GM18861 (cell line): ENCODE data around the gene CLEC2A.
"Not testable (repeated sequence)": the region's sequence is repeated elsewhere in the genome, so short reads cannot be mapped to it uniquely, and the experiment has no call there.

Experiments used
- ATAC-seq: cut with Tn5 transposase; IDR thresholded peaks from one replicate; pipeline ENCODE4 v1.9.1; 2021; ENCODE audit not compliant: unreplicated experiment

CLEC2A gene, protein sequence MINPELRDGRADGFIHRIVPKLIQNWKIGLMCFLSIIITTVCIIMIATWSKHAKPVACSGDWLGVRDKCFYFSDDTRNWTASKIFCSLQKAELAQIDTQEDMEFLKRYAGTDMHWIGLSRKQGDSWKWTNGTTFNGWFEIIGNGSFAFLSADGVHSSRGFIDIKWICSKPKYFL

DNA sequence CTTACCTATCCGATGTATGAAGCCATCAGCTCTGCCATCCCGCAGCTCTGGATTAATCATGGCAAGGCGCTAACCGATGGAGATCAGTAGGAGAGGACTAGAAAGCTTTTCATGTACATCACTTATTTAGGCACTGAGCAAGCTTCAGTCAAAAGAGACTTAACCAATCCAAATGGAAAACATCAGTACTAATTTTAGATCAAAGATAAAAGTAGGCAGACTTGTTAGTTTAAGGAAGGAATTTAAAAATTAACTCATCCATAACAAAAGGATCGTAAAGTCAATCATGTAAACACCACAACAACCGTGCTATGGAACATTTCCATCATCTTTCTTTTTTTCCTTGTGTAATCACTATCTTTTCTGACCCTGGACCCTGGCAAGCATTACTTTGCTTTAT lies at the start of gene CLEC2A:
TSS of gene CLEC2A (minus strand) at position 101 of the 400 bp plus-strand sequence. CDS start at position 60, 41 bp downstream.
- ATAC-seq = no peak

DNA sequence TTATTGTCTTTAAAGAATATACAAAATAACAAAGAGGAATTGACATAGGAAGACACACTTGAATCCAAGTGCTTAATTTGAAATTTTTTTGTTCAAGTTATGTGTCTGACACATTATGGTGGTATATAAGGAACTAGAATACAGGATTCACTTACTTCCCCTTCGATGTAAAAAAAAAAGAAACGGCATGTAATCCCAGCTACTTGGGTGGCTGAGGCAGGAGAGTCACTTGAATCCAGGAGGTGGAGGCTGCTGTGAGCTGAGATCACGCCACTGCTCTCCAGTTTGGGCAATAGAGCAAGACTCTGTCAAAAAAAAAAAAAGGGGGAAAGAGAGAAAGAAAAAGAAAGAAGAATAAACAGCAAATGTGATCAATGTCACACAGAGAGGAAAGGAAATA lies 48.0 kb upstream of the CLEC2A start:
- no peak for ATAC-seq

DNA sequence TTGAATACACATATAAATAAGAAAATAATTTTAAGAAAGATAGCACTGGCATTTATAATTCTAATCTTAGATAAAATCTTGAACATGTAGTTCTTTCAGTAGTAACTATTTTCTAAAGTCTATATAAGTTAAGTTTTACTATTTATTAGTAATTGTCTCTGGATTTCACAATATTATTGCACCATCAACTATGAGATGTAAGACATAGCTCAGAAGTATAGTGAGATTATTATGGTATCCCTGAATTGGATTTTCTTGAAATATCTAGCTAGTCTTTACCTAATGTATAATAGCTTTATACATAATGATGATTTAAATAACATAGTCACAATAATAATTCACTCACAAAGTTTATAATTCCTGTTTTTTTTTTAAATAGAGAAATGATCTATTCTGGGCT lies 45.7 kb upstream of the CLEC2A start:
- ATAC-seq = no peak

DNA sequence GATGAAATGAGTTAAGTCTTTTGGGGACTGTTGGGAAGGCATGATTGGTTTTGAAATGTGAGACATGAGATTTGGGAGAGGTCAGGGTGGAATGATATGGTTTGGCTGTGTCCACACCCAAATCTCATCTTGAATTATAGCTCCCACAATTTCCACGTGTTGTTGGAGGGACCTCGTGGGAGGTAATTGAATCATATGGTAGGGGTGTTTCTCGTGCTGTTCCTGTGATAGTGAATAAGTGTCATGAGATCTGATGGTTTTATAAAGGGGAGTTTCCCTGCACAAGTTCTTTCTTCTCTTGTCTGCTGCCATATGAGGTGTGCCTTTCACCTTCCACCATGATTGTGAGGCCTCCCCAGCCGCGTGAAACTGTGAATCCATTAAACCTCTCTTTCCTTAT lies 44.5 kb upstream of the CLEC2A start:
- ATAC-seq = not testable (repeated sequence)

DNA sequence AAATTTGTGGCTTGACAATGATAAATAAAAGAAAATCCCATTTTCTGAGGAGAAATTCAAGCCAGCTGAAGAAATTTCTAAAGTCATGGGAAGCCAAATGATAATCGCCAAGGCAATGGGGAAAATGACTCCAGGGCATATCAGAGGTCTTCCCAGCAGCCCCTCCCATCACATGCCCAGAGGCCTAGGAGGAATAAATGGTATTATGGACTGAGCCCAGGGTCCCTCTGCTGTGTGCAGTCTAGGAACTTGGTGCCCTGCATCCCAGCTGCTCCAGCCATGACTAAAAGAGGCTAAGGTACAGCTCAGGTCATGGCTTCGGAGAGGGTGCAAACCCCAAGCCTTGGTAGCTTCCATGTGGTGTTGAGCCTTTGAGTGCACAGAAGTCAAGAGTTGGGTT lies 43.4 kb upstream of the CLEC2A start:
- no peak for ATAC-seq

DNA sequence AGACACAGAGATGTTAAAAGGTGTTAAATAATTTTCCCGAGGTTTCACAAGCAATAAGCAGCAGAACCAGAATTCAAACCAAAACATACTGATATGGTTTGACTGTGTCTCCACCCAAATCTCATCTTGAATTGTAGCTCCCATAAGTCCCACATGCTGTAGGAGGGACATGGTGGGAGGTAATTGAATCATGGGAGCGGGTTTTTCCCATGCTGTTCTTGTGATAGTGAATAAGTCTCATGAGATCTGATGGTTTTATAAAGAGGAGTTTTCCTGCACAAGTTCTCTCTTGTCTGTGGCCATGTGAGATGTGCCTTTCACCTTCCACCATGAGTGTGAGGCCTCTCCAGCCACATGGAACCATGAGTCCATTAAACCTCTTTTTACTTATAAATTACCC lies 42.6 kb upstream of the CLEC2A start:
- ATAC-seq = not testable (repeated sequence)

DNA sequence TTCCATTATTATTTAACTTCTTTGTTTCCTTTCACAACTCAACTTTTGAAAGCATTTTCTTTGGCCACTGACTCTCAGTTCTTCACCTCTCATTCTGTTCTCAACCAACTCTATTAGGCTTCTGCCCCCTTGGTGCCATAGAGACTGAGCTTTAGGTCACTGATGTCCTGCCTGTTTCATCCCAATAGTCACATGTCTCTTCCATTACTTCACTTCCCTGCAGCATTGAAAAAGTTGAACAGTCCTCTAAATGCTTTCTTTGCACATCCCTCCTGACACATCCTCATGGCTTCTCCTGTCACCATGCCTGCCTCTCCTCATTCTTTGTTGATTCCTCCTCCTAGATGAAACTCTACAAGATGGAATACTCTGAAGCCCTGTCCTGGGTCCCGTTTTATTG lies 41.8 kb upstream of the CLEC2A start:
- ATAC-seq = no peak

DNA sequence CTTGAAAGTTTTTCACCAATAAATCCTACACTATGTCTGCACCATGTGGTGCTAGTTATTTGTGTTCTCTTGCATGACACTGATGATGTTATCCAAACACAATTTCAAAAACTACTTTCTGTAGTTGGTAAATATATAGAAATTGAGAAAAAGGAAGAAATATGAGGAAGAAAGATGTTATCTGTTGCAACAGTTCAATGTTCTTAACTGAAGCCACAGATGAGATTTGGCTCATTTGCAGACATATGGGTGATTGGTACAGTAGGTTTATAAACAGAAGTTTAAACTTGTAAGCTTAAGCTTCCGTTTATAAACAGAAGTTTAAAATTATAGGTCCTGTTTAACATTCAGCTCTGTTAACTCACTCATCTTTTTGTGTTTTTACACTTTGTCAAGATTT lies 39.0 kb upstream of the CLEC2A start, which contains the start of gene CLEC12A:
TSS of gene CLEC12A (plus strand) at position 229 of the 400 bp plus-strand sequence. CDS start 188 bp downstream, outside the sequence.
- no peak for ATAC-seq

DNA sequence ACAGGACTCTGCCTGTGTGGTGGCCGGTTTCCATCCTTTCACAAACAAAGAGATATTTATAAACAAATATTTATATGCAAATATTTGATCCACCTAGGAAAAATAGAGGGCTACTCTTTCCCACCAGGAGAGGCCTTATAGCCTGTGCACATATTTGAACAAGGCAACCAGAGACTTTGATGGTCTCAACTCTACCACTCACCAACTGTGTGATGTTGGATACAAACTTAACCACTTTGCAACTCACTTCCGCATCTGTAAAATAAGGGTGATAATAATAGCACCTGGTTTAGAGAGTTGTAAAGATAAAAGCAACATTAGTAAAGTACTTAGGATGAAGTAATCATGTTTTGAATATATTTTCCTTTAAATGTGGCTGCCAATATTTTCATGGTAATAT lies 37.5 kb upstream of the CLEC2A start:
- no peak for ATAC-seq

DNA sequence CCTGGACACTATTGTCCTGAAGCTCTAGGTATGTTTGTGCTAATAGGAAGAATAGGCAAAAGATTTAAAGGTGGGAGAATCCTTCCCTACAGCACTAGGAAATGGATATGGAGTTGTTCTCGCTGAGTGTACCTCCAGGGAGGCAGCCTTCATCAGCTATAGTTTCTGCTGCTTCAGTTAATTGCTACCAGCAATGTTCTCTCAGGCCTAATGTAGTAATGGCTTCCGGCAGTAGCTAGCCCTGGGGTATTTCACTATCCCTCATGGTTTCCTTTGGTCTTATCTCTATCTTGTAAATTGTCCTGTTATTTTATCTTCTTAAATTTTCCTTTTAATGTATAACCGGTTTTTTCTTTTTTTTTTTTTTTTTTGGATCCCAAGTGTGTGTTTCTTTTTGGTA lies 29.7 kb upstream of the CLEC2A start:
- ATAC-seq = no peak

DNA sequence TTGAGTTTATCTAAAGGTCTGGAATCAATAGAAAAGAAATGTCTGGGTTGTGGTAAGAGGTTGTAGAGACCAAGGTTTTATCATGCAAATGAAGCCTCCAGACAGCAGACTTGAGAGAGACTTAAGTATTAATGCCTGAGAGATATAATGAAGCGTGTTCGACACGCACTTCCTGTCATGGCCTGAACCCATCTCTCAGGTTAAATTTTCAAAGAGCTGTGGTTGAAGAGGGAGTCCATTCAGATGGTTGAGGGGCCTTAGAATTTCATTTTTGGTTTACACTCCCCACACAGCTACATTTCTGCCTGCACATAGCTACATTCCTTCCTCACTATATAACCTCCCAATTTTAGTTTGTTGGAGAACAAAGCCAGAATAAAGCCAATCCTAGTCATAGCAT lies 28.9 kb upstream of the CLEC2A start:
- ATAC-seq = peak; percentile 93

DNA sequence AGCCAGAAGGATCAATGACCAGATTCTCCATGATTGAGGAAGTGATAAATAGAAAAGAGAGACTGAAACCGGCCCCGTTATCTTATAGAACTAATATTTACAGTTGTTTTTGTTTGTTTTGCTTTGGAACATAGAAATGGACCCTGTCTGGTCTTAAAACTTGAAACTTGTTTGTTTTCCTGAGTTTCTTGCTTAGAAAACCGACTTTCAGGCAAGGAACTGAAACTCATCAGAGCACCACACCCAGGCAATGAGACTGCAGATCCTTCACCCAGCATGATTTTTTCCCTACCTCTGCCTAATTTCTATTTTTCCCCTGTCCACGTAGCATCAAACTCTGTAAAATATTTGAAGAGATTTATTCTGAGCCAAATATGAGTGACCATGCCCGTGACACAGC lies 28.4 kb upstream of the CLEC2A start:
- no peak for ATAC-seq

DNA sequence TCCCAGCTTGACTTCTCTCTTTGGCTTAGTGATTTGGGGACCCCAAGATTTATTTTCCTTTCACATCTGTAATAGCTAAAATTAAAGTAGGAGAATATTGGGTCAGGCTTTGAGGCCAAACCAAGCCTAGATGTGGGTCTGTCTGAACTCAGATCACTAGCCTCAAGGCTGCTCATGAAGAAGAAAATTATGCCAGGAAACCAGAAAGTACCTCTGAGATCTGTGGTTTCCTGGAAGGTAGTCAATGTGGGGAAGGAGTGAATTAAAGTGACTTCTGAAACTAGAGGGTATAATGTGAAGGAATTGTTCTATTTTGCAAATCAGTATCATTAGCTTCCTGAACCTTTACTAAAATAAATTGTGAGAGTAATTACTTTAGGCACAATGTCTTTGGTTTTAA lies 25.7 kb upstream of the CLEC2A start:
- no peak for ATAC-seq

DNA sequence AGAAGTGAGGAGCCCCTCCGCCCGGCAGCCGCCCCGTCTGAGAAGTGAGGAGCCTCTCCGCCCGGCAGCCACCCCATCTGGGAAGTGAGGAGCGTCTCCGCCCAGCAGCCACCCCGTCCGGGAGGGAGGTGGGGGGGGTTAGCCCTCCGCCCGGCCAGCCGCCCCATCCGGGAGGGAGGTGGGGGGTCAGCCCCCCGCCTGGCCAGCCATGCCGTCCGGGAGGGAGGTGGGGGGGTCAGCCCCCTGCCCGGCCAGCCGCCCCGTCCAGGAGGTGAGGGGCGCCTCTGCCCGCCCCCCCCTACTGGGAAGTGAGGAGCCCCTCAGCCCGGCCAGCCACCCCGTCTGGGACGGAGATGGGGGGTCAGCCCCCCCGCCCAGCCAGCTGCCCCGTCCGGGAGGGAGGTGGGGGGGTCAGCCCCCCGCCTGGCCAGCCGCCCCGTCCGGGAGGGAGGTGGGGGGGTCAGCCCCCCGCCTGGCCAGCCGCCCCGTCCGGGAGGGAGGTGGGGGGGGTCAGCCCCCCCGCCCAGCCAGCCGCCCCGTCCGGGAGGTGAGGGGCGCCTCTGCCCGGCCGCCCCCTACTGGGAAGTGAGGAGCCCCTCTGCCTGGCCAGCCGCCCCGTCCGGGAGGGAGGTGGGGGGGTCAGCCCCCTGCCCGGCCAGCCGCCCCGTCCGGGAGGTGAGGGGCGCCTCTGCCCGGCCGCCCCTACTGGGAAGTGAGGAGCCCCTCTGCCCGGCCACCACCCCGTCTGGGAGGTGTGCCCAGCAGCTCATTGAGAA lies 21.0 kb upstream of the CLEC2A start:
- ATAC-seq = not testable (repeated sequence)

DNA sequence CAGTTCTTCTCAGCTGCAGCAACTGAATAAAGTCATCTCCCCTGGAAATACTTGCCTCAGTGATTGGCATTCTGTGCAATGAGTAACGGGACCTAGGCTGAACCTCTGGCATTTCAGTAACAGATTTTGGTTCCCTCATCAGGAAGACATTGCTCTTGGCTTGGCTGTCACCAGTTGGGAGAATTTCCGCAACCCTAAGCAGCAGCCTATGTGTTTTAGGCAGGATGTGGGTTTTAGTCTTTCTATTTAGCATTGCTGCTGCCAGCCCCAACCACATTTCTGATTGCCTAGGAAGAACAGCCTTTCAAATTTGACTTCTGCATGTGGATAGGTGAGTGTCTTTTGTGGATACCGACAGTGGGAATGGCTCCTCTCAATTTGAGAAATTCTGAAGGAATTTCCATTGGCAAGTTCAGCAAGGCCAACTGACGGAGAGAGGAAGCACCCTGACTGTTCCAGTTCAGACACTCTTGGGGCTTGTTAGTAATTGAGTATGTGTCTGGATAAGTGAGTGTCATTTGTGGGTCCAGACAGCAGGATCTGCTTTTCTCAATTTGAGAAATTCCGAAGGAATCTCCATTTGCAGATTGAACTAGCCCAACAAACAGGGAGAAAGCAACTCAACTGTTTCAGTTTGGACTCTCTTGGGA lies 19.0 kb upstream of the CLEC2A start:
- ATAC-seq = no peak

DNA sequence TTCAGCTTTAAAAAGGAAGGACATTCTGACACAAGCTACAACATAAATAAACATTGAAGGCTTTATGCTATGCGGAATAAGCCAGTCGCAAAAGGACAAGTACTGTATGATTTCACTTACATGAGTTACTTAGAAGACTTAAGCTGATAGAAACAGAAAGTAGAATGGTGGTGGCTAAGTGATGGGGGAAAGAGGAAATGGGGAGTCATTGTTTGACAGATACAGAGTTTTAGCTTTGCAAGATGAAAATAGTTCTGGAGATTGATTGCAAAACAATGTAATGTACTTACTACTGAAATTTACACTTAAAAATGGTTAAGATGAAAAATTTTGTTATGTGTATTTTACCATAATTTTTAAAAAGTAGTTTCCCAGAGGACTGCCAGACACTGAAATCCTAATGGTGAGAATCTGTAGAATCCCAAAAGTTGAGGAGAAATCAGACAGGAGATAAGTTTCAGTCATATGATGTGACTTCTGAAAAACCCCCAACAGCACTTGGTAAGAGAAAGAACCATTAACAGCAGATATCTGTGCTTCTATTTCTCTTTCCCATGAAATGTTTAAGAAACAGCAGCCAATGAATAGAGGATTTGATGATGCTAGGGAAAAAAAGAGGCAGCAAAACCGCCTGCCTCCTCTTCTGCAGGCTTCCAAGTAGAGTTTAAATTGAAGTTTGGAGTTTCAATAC lies 16.6 kb upstream of the CLEC2A start:
- ATAC-seq = peak; percentile 94

DNA sequence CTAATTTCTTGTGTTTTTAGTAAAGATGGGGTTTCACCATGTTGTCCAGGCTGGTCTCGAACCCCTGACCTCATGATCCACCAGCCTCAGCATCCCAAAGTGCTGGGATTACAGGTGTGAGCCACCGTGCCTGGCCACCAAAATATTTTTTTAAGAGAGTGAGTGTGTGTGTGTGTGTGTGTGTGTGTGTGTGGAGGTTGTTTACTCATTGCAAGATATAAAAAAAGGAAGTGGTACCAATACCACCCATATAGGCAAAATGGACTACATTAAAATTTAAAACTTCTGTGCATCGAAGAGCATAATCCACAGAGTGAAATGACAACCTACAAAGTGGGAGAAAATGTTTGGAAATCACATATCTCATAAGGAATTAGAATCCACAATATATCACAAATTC lies 15.5 kb upstream of the CLEC2A start:
- ATAC-seq = no peak

DNA sequence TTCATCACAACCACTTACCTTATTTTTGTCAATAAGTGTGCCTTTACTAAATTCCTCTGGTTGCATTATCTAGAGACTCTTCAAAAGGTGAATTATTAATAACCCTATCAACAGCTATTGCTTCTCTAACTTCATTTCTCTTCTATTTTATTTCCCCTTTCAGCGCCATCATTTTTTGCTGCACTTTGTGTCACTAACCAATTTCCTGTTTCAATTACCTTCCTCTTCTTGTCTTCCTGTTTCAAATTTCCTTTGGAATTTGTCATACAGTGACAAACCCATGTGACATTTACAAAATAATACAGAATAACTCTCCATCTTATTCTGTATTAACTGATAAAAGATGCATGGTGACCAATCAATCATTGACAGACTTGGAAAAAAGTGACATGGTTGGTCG lies 12.2 kb upstream of the CLEC2A start:
- ATAC-seq = no peak

DNA sequence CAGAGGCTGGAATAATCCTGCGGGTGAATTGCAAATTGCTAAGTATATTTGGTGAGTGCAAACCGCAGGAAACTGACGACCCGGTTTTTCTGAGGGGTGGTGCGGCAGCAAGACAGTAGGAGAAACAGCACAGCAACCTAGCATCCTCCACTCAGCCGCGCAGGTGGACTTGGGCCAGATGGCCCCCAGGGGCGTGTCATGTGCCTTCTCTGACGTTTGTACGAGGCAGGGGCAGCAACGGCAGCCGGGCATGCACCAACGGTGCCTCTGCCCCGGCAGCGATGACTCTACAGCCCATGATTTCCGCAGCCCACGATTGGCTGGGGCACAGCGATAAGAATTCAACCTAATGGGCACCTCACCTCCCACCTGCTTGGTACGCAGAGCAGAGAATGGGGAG lies 11.1 kb upstream of the CLEC2A start:
- peak; percentile 52 for ATAC-seq

DNA sequence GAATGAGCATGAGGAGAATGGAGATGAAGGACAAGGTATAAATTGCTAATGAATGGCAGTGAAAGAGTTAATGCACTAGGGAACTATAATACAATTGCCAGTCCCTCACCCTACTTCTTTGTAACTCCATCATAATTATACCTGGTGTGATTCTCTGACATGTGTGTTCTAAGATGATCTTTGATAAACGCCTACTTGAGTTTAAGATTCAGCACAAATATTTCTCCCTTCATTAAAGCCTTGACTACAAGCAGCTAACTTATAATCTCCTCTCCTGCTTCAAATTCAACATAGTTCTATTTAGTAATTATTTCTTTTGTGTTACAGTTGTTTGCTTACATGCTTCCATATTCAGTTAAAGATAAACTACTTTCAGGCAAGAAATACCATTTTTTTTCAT lies 9.7 kb upstream of the CLEC2A start:
- ATAC-seq = no peak

DNA sequence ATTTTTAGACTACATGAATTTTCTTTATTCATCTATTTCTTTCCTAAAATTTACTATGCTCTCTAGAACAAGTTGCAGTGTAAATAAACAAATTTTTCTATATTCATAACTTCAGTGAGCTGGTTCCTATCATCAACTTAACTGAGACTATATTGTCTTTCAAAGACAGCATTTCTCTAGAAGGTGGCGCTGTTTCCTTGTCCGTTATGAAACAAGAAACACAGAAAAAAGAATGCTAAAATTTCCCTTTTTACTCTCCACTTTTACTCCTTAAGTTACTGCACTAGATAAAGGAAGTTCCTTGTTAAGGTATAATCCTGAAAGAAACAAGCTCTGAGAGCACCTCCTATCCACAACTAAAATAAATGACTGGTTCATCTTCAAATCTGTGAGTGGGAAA lies 8.2 kb upstream of the CLEC2A start:
- no peak for ATAC-seq

DNA sequence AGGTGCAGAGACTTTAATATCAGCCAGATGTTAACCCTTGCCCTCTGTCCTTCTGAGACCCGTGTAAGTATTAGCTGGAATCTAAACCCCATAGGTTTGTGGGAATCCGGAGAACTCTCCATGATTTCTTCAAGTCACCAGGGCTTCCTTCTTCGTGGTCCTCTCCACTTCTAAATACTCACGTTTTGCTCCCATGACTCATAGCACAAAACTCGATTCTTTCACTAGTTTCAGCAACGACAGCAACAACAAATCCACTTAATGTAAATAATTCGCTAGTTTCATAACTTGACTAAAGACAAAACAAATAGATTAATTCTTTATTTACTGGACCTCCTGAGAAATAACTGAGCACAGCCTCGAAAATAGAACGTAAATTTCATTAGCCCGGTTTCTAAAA lies 4.4 kb upstream of the CLEC2A start:
- no peak for ATAC-seq
